Activated effector memory CD4-positive, alpha-beta T cell treated with Interleukin-2 at 50 U/mL for 16 hours (primary cell): ENCODE data around the gene TPO.
"Not testable (repeated sequence)": the region's sequence is repeated elsewhere in the genome, so short reads cannot be mapped to it uniquely, and the experiment has no call there.

Source experiments
- DNase-seq: peaks from one replicate; pipeline ENCODE4 v3.0.0-alpha.2; 2020

The TPO gene

GRCh38 chr2:1405967-1406366 is 7.3 kb upstream of the TPO start:
- no peak for DNase-seq

DNA sequence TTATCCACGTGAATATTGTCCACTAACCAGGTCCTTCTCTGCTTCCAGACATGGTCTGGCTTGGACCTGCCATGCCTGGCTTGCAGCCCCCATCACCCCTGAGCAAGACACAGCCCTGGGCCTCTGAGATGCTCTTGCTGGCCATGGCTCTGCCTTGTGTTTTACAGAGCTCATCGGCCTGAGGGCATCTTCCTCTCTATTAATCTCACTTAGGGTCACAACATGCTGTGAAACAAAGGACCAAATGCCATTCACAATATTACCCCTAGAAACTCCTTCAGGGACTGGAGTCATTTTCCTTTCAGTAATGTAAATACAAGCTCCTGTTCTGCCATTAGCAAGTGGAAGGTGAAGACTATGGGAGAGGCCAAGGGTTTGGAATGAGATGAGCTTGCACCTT is 6.8 kb upstream of the TPO start:
- no peak for DNase-seq

GRCh38 chr2:1407950-1408675 is 5.2 kb upstream of the TPO start:
- DNase-seq: no peak

GRCh38 chr2:1414121-1414520 is 858 bp downstream of the TPO start:
- DNase-seq: no peak

- not testable (repeated sequence) for DNase-seq
Observed at GRCh38 chr2:1414901-1415300, 1.6 kb downstream of the TPO start.

DNA sequence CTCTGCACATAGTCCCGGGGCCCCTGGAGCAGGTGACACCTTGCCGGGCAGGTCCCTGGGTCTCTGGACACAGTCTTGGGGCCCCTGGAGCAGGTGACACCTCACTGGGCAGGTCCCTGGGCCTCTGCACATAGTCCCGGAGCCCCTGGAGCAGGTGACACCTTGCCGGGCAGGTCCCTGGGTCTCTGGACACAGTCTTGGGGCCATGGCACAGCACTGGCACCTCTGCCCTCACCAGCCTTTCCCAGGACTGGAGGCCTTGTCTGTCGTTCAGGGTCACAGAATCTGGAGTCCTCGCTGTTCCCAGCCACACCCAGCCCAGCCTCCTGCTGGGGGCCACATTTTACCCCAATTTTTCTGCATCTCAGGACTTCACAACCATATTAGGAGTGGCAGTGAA is 2.2 kb downstream of the TPO start:
- DNase-seq: no peak

DNA sequence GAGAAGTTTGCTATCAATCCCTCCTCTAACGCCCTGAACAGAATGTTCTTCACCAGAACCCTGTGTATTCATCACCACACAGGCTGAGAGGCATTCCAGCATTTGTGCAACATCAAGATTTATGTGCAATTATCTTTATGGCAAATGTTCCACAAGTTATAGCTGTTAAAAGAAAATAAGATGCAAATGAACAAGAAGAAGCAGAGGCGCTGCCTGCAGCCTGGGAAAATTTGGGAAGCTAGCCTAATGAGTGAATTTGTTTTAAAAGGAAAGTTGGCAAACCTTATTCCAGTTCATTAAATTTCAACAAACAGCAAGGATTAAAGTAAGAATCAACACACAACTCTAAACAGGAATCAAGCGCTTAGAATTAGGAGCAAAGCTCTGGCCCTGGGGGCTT is 5.3 kb downstream of the TPO start:
- DNase-seq: no peak

GRCh38 chr2:1420746-1421480 is 7.7 kb downstream of the TPO start:
- DNase-seq: no peak

DNA sequence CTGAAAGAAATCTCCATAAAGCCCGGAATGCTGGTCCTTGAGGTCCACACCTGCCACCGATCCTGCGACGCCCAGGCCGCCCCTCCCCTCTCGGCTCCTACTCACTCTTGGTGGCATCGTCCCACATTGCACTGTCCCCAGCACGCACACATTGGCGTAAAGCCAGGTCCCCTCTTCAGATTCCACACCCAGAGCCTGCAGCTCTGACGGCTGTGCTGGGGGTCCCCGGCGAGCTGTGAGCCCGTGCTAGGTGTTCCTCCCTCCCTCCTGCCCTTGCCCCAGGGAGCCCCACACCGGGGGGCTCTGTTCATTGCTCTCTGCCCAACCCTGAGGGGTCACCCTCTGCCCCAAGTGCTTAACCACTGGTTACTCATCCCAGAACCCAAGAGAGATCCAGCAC is 8.5 kb downstream of the TPO start:
- DNase-seq: no peak

GRCh38 chr2:1422131-1422530 is 8.9 kb downstream of the TPO start:
- no peak for DNase-seq

DNA sequence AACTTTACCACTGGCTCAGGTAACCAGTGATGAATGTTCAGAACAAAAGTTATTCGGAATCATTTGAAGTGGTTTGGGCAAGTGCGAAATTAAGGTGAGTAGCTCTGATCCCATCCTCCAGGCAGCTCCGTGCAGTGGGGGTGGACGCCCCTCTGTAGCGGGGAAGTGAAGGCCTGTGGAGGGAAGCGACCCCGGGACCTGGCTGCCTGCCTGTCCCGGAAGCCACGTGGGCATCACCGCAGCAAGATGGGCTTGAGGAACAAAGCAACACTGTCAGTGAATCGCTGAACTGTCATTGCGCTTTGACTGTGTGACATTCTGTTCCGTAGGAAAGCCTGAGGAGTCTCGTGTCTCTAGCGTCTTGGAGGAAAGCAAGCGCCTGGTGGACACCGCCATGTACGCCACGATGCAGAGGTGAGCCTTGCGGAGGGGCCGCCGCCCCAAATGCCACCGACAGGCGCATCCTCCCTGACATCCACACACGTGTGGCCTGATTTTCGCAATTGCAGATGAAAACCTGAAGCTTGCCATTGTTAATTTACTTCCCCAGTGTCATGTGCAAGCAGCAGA is 9.5 kb downstream of the TPO start:
- no peak for DNase-seq

DNA sequence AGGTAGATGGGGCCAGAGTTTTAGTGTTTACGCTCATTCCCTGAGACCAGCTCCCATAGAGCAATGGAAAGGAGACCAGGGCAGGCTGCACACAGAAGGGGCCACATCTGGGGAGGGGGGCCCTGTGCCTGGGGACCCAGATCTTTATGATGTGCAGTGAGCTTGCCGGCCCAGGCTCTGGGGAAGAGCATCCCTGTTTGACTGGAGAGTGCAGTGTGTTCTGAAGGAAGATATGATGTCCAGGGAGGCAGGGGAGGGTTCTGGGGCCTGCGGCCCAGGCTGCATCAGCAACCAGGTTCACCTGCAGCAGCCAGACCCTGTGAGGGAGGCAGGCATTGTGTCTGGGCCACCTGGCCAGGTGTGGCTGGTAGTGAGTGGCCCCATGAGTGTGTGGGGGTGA is 13.8 kb downstream of the TPO start:
- no peak for DNase-seq

GRCh38 chr2:1429895-1430294 is 16.6 kb downstream of the TPO start:
- no peak for DNase-seq

- DNase-seq: no peak
Observed at GRCh38 chr2:1430491-1430890, 17.2 kb downstream of the TPO start.

GRCh38 chr2:1431886-1432400 is 18.7 kb downstream of the TPO start:
- no peak for DNase-seq

- no peak for DNase-seq
Observed at GRCh38 chr2:1432726-1433125, 19.5 kb downstream of the TPO start.

DNA sequence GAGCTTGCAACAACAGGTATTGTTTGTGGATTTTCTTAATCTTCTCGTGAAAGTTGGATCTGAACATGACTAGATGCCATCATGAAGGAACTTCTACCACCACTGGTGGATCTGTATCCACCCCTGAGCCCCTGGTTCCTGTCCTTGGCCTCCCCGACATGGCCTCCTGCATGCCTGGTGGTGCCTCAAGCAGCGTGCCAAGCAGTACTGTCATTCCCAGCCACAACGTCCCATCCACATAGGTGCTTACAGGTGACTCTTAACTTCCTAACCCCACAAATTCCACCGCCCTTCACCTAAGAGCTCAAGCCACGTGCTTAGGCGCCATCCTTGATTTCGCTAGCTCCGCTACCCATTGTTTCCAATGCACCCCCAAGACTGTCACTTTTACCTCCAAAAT is 23.1 kb downstream of the TPO start:
- no peak for DNase-seq

GRCh38 chr2:1437101-1437500 is 23.8 kb downstream of the TPO start:
- DNase-seq: no peak

DNA sequence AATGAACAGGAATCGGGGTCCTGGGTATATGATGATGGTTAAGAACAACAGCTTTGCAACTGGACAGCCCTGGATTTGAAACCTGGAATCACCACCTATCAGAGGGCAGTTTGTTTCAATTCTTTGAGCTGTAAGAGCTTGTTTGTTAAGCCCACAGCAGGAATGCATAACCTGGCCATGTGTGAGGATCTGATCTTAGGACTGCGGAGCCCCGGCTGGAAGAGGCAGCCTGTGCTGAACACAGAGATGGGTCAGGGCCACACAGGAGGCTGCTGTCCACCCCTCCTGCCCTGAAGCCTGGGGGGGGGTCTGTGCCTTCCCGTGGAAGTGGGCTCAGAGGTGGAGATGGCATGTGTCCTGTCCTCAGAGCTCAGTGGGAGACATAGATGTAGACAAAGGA is 24.3 kb downstream of the TPO start:
- DNase-seq: no peak

GRCh38 chr2:1438972-1439371 is 25.7 kb downstream of the TPO start:
- no peak for DNase-seq

- DNase-seq: no peak
Observed at GRCh38 chr2:1440581-1440980, 27.3 kb downstream of the TPO start.

DNA sequence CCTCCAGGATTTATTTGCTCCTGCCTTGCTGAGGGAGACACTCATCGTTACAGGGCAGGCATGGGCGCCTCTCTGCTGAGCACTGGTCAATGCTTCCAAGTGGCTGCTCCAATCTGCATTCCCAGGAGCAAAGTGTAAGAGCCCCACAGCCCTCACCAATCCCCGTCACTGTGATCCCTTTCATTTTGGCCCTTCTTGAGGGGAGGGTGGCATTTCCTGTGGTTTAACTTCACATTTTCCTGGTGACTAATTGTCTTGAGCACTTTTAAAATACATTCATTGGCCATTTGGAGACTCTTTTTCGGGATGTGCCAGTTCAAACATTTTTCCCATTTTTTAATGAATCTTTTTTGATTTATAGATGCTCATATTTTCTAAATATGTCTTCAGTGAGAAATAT is 33.0 kb downstream of the TPO start:
- DNase-seq: no peak

DNA sequence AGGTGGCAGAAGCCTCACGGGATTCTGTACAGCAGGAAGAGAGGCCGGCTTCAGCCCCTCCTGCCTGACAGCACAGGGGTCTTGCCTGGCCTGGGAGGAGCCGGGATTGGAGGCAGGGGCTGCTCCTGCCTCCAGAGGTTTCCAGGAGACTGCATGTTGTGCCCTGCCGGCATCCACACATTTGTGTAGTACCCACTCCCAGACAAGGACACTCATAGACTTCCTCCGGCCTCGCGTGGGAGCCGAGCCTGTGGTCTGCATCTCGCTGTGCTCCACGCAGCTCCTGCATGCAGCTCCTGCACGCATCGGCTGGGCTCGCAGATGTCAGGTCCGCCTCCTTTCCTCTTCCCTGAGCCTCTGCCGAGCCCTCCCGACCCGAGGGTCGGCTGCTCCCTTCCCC is 34.7 kb downstream of the TPO start:
- DNase-seq: no peak

DNA sequence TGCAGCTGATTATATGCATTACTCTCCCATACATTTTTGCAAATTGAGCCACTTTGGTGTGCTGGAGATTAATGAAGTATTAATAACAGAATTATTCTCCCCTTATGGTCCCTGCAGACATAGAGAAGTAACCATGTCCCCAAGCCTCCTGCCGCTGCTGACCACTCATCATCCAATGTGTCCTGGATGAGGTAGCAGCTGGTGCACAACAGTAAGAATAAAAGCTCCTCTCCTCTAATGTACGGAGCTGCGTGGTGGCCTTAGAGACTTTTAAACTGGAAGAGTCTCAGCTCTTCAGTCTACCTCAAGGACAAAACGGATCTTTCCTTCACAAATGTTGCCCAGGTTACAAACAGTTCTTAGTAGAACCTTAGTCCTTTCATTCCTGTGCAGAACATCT is 37.7 kb downstream of the TPO start:
- no peak for DNase-seq
